GM21515 (cell line): ENCODE results near the gene CDKN3.
"Not testable (repeated sequence)": the region's sequence is repeated elsewhere in the genome, so short reads cannot be mapped to it uniquely, and the experiment has no call there.

Experiments
- ATAC-seq: cut with Tn5 transposase; IDR thresholded peaks from one replicate; pipeline ENCODE4 v1.9.1; 2021; ENCODE audit not compliant: unreplicated experiment

CDKN3 gene

GRCh38 chr14:54451961-54452360 is 55.2 kb downstream of the CDKN3 start:
- ATAC-seq = no peak

DNA sequence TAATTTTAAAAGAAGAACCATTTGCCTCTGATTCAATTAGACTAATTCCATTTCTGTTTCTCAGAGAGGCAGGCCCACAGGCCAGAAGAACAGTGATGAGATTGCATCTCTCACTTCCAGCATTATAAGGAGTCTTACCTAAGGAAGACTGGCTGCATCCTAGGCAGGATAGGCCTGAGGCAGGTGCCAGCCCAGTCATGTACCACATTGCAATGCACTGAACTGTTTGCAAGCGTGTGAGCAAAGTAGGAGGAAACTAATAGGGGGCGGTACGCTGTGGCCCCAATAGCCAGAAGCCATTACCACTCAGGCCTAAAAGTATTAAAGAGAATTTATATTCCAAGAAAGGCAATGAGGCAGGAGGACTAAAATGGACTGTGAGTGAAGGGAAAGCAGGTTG is 56.4 kb downstream of the CDKN3 start:
- no peak for ATAC-seq

DNA sequence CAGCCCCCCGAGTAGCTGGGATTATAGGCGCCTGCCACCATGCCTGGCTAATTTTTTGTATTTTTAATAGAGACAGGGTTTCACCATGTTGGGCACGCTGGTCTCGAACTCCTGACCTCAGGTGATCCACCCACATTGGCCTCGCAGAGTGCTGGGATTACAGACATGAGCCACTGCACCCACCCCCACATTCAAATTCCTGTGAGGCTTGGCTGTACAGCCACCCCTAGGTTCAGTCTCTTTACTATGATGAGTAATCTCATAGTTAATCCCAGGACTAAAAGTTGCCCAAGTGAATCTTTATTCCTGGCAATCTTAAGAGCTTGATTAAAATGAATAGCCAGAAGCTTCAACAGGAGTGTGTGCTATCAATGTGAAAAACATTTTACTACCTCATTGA is 57.2 kb downstream of the CDKN3 start:
- not testable (repeated sequence) for ATAC-seq

GRCh38 chr14:54455363-54455762 is 58.6 kb downstream of the CDKN3 start:
- ATAC-seq = no peak

GRCh38 chr14:54456820-54457608 is 60.2 kb downstream of the CDKN3 start:
- not testable (repeated sequence) for ATAC-seq

DNA sequence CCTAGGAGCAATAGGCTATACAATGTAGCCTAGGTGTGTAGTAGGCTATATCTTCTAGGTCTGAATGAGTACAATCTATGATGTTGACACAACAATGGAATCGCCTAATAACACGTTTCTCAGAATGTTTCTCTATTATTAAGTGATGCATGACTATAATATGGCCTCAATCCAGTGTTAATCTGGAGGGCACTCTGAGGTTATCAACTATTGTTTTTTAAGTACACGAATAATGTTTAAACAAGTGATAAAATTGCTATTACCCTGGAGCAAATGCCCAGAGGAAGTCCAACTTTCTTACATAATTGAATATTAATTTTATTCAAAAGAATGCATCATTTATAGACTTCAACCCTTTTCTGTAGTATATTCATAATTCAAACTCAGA is 60.8 kb downstream of the CDKN3 start:
- ATAC-seq = no peak

DNA sequence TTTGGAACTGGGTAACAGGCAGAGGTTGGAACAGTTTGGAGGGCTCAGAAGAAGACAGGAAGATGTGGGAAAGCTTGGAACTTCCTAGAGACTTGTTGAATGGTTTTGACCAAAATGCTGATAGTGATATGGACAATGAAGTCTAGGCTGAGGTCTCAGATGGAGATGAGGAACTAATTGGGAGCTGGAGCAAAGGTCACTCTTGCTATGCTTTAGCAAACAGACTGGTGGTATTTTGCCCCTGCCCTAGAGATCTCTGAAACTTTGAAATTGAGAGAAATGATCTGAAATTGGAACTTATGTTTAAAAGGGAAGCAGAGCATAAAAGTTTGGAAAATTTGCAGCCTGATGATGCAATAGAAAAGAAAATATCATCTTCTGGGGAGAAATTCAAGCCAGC is 61.7 kb downstream of the CDKN3 start:
- not testable (repeated sequence) for ATAC-seq

DNA sequence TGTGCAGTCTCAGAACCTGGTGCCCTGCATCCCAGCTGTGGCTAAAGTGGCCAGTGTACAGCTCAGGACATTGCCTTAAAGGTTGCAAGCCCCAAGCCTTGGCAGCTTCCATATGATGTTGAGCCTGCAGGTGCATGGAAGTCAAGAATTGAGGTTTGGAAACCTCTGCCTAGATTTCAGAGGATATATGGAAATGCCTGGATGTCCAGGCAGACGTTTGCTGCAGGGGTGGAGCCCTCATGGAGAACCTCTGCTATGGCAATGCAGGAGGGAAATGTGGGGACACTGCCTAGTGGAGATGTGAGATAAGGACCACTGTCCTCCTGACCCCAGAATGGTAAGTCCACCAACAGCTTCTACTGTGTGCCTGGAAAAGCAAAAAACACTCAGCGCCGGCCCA is 62.3 kb downstream of the CDKN3 start:
- ATAC-seq = no peak

DNA sequence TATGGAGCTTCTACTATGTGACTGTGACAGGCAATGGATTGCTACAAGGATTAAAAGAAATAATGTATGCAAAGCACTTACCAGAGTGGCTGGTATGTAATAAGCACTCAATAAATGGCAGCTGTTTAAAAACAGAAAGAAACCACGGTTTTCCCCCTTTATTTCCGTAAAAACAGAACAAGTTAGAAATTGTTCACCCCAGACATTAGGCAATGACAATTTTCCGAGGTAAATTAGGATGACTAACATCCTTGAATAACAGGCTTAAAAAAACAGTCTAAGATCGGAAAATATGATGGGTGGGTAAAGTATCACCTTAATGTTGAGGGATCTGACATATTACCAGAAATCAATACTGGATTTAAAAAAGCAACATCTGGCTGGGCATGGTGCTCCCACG is 65.2 kb downstream of the CDKN3 start:
- no peak for ATAC-seq

- ATAC-seq = no peak
These were observed 68.8 kb downstream of the CDKN3 start for GRCh38 chr14:54465654-54466053.

- no peak for ATAC-seq
These were observed 70.5 kb downstream of the CDKN3 start for GRCh38 chr14:54467280-54467679.
